GM18517 (cell line): ENCODE data around the gene MYZAP.

ENCODE experiments used
- ATAC-seq: cut with Tn5 transposase; IDR thresholded peaks from one replicate; pipeline ENCODE4 v1.9.1; 2021; ENCODE audit warnings: mild to moderate bottlenecking, moderate library complexity; ENCODE audit not compliant: unreplicated experiment

MYZAP gene

GRCh38 chr15:57618325-57618724 lies 26.6 kb downstream of the MYZAP start:
- no peak for ATAC-seq

DNA sequence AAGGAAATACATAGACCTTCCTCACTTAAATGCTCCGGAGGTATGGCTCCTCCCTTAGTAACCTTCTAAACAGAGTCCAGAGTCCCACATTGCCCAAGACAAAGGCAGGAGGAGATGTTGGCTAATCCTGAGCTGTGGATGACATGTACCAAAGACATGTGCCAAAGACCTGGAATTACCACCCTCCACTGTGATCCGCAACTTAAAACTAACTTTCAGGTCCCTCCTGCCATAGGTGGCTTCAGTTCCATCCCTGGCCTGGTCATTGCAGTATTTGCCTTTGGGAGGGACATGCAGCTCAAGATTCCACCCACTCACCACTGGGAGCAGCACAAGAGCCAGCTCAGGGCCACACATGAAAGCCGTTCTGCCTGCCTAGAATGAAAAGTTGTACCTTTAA lies 28.0 kb downstream of the MYZAP start:
- no peak for ATAC-seq

GRCh38 chr15:57624730-57625129 lies 33.0 kb downstream of the MYZAP start:
- ATAC-seq: no peak

GRCh38 chr15:57625703-57626448 lies 34.2 kb downstream of the MYZAP start:
- no peak for ATAC-seq

DNA sequence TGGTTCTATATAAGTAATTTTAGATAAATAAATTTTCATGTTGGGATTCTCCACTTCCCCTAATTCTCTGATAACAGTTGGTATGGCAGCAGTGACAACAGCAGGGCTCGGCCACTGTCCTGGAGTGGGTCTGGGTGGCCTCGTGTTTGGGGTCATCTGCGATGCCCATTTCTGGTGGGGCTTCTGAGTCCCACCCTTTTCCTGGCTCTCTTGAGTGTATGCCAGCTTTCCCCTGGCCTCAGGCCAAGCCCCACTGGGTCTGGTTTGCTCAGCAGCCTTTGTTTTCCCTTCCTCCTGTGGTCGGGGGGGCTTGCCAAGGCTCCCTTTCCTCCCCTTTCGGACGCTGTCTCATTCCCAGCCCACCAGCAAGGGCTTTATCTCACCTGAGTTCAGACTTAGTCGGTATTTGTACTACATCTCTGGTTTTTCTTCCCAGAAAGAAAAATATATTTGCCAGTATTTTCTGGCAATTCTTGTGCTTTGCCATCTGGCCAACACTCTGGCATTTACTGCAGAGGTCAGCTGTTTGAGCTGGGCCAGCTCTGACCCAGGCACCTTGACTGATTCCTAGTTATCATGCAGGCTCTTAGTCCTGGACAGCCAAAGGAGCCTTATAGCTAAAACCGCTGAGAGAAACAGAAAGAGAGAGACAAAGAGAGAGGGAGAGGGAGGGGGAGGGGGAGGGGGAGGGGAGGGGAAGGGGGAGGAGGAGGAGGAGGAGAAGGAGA lies 35.2 kb downstream of the MYZAP start:
- ATAC-seq: no peak

GRCh38 chr15:57631386-57632110 lies 39.8 kb downstream of the MYZAP start:
- ATAC-seq: no peak

DNA sequence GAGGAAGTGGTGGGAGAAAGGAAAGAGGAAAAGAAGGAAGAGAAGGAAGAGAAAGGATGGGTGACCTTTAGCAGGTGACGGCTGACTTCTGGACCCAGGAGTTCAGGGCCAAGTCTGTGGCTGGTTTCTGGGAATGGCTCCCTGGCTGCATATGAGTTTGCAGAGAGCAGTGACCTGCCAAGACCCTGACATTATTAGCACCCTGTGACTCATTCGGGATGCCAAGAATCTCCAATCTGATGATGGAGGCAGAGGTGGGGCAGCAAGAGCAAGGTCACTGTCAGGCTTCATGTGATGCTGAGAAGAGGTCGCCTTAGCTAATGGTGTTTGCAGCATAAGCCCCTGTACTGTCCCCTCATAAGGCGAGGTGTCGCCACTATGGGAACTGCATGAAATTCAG lies 42.6 kb downstream of the MYZAP start:
- no peak for ATAC-seq

DNA sequence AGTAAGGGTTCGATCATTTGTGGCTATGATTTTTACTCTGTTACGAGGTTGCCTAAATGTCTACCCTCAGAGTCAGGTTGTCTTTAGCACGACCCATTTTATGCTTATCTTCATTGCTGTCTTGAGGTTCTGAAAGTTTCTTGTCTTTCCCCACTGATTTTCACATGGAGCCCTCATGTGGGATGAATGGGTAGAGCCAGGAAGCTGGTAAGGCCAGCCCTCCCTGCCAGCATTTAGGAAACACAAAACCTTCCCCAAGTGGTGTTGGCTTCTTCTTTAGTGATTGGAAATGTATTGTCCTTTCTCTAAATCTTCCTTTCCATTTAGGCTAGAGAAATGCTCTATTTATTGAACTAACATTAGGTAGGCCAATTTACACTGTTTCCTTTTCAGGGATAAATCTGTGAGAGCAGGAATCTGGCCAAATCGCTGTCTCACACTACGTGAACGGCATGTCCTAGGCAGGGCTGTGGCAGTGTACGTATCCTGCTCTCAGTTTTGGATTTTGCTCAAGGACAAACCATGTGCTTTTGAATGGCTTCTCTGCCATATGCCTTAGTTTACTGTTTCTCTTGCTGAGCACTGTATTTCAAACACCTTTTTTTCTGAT lies 43.7 kb downstream of the MYZAP start:
- no peak for ATAC-seq

GRCh38 chr15:57637846-57638245 lies 46.1 kb downstream of the MYZAP start:
- no peak for ATAC-seq

DNA sequence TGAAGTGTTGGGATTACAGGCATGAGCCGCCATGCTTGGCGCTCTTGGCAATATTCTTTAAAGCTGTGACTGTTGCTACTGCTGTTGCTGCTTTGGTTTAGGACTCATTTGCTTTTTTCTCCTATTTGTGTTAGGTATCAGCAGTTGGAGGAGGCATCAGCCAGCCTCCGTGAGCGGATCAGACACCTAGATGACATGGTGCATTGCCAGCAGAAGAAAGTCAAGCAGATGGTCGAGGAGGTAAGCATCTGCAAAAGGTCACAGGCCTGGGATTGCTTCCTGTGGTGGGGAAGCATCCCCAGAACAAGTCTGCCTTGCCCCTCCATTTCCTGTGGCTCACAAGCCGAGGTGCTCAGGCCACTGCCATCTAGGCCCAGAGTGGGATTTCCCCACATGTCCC lies 47.6 kb downstream of the MYZAP start:
- ATAC-seq: no peak

DNA sequence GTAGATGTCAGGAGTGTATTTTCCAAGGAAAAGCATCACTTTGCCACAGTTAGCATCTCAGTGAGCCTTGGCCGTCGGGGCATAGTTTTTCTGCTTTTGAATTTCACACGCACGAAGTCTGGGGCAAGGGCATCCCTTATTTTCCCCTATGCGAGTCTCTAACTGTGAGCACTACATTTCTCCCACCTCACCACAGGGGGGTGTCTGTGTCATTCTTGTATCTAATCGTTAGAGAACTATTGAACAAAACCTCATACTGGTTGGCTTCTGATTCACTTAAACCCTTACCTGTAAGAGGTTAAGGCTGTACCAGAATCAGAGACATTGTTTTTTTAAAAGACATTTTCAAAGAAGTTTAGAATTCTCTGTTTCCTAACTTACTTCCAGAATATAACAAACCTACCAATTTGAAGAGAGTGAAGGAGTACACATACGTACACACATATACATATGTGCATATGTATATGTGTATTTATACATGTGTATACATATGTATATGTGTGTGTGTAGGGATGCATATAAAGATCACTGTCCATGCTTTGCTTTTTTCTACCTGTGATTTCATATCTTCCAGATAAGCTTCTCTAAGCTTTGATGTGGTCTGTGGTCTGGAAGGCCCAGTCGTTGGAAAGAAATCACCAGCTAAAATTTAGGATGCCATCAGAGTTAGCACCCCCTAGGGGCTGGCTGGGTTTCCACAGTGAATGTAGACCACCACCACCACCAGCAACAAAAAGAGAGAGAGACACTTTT lies 49.4 kb downstream of the MYZAP start:
- no peak for ATAC-seq

DNA sequence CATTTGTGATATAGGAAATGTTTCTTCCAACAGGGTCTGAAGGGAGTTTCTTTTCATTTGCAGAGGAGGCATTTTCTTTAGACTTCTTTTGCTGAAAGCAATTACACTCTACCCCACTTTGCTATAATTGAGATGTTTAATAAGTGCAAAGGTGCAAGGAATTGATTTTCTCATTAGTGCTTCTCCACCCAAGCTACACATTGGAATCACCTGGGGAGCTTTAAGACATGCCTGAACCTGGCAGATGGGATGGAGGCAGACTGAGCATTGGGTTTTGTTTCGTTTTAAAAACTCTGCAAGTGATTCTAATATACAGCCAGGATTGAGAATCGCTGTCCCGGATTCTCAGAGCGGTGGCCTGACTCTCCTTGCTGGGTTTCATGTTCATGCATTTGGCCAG lies 52.1 kb downstream of the MYZAP start:
- no peak for ATAC-seq

DNA sequence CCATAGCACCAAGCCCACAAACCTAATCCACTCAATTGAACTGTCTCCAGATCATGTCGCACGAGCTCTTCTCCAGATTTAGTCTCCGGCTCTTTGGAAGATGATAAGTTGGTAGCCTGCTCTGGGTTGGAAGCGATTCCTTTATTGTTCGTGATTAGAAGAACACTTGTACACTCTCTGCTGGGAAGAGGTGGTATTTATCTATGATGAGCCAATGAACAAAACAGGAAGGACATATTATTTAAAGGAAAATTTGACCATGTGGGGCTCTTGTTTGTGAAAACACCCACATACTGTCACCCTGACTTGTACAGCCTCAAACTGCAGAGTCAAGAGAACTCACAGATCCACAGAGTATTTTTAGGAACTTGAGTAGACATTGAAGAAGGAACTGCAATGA lies 54.4 kb downstream of the MYZAP start:
- no peak for ATAC-seq

GRCh38 chr15:57647071-57647790 lies 55.5 kb downstream of the MYZAP start:
- no peak for ATAC-seq

GRCh38 chr15:57647791-57648130 lies 56.1 kb downstream of the MYZAP start:
- ATAC-seq: no peak

GRCh38 chr15:57649138-57649537 lies 57.4 kb downstream of the MYZAP start:
- ATAC-seq: no peak

GRCh38 chr15:57651445-57651844 lies 59.7 kb downstream of the MYZAP start:
- ATAC-seq: no peak

DNA sequence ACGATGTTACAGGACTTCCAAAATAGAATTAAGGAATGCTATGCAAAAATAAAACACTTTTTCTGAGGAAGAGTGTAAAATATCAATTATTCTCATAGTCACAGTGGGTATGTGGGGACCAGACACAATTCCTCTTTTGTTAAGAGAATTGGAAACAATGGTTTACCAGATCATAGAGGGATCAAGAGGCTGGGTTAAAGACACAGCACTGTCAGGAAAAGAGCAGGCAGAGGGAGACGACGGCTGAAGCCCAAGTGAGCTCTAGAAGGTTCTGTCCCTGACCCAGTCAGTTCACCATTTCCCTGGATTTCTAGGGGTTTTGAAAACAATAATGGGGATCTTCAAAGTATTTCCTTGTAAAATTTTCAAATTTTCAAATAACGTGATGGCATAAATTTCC lies 60.8 kb downstream of the MYZAP start:
- ATAC-seq: no peak

DNA sequence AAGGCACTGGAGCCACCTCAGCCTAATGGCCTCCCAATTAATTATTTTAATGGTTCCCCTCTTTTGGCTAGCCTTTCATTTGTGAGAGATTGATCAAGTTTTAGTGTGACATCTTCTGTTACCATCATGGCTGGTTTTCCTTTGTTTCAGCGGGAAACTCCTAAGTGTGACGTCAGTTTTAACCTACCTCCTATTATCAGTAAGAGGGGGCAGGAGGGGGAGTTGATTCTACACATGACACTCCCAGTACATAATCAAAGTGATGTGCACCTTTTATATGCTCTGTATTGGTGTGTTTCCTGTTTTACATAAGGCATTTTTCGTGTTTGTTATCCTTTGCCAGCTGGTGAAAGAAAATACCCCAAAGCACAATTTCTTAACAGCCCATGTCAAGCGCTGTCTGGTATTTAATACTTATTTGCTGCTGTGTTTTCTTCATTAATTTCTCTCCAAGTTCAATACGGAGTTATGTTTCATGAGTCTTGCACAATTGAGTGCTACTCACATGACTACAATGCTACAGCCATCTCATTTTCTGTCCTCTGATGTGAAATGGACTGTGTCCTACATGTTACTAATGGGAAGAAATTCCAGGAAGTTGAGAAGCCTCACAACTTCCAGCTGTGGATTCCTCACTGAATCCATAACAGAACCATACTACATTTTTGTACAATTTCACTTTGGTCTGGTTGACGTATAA lies 62.6 kb downstream of the MYZAP start:
- no peak for ATAC-seq

- ATAC-seq: no peak
Observed at GRCh38 chr15:57655053-57655452, 63.3 kb downstream of the MYZAP start.
